ENCODE results near the gene PTPRR. TPM values are rescaled to one million over a fixed set of nuclear protein-coding genes. Genes with fewer than 3 reads are reported as not detected.

The PTPRR gene
- total and polyA plus RNA-seq, 4 donors, result 0.17 to 1.5 (median 0.61) TPM

GRCh38 chr12:70686299-70686698 lies 234.2 kb downstream of the PTPRR start:
- WGBS, 2 donors, result 88 to 91% methylated on average over 2 of the region's 2 CpGs
- no peaks in the 10 kb centered on the region for H3K27me3 ChIP-seq (ENCODE audit: control insufficient read depth in 3 of 3, insufficient read depth in 3 of 3, low read length in 2 of 3)
- H3K36me3 ChIP-seq (ENCODE audit: control insufficient read depth in 4 of 4, insufficient read depth in 4 of 4, low read length in 4 of 4), result no peaks in the 10 kb centered on the region
- H3K9ac ChIP-seq (ENCODE audit: insufficient read depth in 1 of 2, low read length in 2 of 2), result no peak overlapping the region
- no peak overlapping the region for H3K27ac ChIP-seq (ENCODE audit: low read depth in 1 of 2, low read length in 1 of 2)
- no peaks in the 10 kb centered on the region for H3K4me1 ChIP-seq (ENCODE audit: control insufficient read depth in 5 of 5, insufficient read depth in 5 of 5, low read length in 5 of 5)
- DNase-seq (no peak), ATAC-seq (ENCODE audit: insufficient read depth, low FRiP score) (no peak)
- no peaks in the 10 kb centered on the region for H3K9me3 ChIP-seq (ENCODE audit: control insufficient read depth in 4 of 4, insufficient read depth in 3 of 4, low read length in 3 of 4)
- no peak for TF ChIP-seq CTCF (IDR thresholded peaks at IDR 0.05; ENCODE audit: control extremely low read depth, extremely low read depth)
- H3K4me3 ChIP-seq, result no peak overlapping the region

GRCh38 chr12:70683976-70684375 lies 236.6 kb downstream of the PTPRR start:
- Histone ChIP-seq H3K4me3 (no peak overlapping the region), H3K4me1 (ENCODE audit: control insufficient read depth in 5 of 5, insufficient read depth in 5 of 5, low read length in 5 of 5) (no peaks in the 10 kb centered on the region), H3K27me3 (ENCODE audit: control insufficient read depth in 3 of 3, insufficient read depth in 3 of 3, low read length in 2 of 3) (no peaks in the 10 kb centered on the region), H3K9me3 (ENCODE audit: control insufficient read depth in 4 of 4, insufficient read depth in 3 of 4, low read length in 3 of 4) (peaks cover 0 to 7% (median 0%) of the 10 kb centered on the region in 4 donors), H3K36me3 (ENCODE audit: control insufficient read depth in 4 of 4, insufficient read depth in 4 of 4, low read length in 4 of 4) (no peaks in the 10 kb centered on the region), H3K9ac (ENCODE audit: insufficient read depth in 1 of 2, low read length in 2 of 2) (no peak overlapping the region), H3K27ac (ENCODE audit: low read depth in 1 of 2, low read length in 1 of 2) (no peak overlapping the region)
- no peak for TF ChIP-seq CTCF (IDR thresholded peaks at IDR 0.05; ENCODE audit: control extremely low read depth, extremely low read depth)
- 74 to 89% methylated on average over 3 of the region's 3 CpGs for whole genome bisulfite sequencing, 2 donors
- DNase-seq (no peak), ATAC-seq (ENCODE audit: insufficient read depth, low FRiP score) (no peak)

- Histone ChIP-seq H3K27me3 (ENCODE audit: control insufficient read depth in 3 of 3, insufficient read depth in 3 of 3, low read length in 2 of 3) (no peaks in the 10 kb centered on the region), H3K4me1 (ENCODE audit: control insufficient read depth in 5 of 5, insufficient read depth in 5 of 5, low read length in 5 of 5) (no peaks in the 10 kb centered on the region), H3K9ac (ENCODE audit: insufficient read depth in 1 of 2, low read length in 2 of 2) (no peak overlapping the region), H3K36me3 (ENCODE audit: control insufficient read depth in 4 of 4, insufficient read depth in 4 of 4, low read length in 4 of 4) (no peaks in the 10 kb centered on the region), H3K27ac (ENCODE audit: low read depth in 1 of 2, low read length in 1 of 2) (no peak overlapping the region), H3K9me3 (ENCODE audit: control insufficient read depth in 4 of 4, insufficient read depth in 3 of 4, low read length in 3 of 4) (peaks cover 0 to 2% (median 0%) of the 10 kb centered on the region in 4 donors), H3K4me3 (no peak overlapping the region)
- DNase-seq (no peak), ATAC-seq (ENCODE audit: insufficient read depth, low FRiP score) (no peak)
- WGBS, 2 donors, result 85 to 91% methylated on average over 5 of the region's 5 CpGs
- TF ChIP-seq CTCF (IDR thresholded peaks at IDR 0.05; ENCODE audit: control extremely low read depth, extremely low read depth), result no peak
These were observed 248.8 kb downstream of the PTPRR start for GRCh38 chr12:70671698-70672097.

GRCh38 chr12:70670948-70671347 lies 249.6 kb downstream of the PTPRR start:
- Histone ChIP-seq H3K27me3 (ENCODE audit: control insufficient read depth in 3 of 3, insufficient read depth in 3 of 3, low read length in 2 of 3) (no peaks in the 10 kb centered on the region), H3K9ac (ENCODE audit: insufficient read depth in 1 of 2, low read length in 2 of 2) (no peak overlapping the region), H3K9me3 (ENCODE audit: control insufficient read depth in 4 of 4, insufficient read depth in 3 of 4, low read length in 3 of 4) (peaks cover 0 to 2% (median 0%) of the 10 kb centered on the region in 4 donors), H3K27ac (ENCODE audit: low read depth in 1 of 2, low read length in 1 of 2) (no peak overlapping the region), H3K4me1 (ENCODE audit: control insufficient read depth in 5 of 5, insufficient read depth in 5 of 5, low read length in 5 of 5) (no peaks in the 10 kb centered on the region), H3K4me3 (no peak overlapping the region), H3K36me3 (ENCODE audit: control insufficient read depth in 4 of 4, insufficient read depth in 4 of 4, low read length in 4 of 4) (no peaks in the 10 kb centered on the region)
- DNase-seq (peak in 1 of 3 donors; percentile 33), ATAC-seq (ENCODE audit: insufficient read depth, low FRiP score) (no peak)
- 52 to 70% methylated on average over 3 of the region's 3 CpGs for whole genome bisulfite sequencing, 2 donors
- TF ChIP-seq CTCF (IDR thresholded peaks at IDR 0.05; ENCODE audit: control extremely low read depth, extremely low read depth), result no peak

Data from lung (tissue), 12 donors.